Activated CD4-positive, alpha-beta memory T cell treated with anti-CD3 and anti-CD28 coated beads, Interleukin-2, amount 10 ng/mL, durations not matched to agents 7 days and 5 days (primary cell): ENCODE data around the gene ATP2A3. TPM values are rescaled to one million over a fixed set of nuclear protein-coding genes. Genes with fewer than 3 reads are reported as not detected.

Source experiments
- CTCF ChIA-PET: fragments of 350-600 bp; sonication (Branson Sonifier 250); formaldehyde crosslinking; loops from one replicate; lab custom pipeline; 2021; ENCODE audit warnings: antibody characterized with exemption, inconsistent platforms; lab: Charles Lee
- POLR2A ChIA-PET: fragments of 350-600 bp; sonication (Branson Sonifier 250); formaldehyde crosslinking; loops from one replicate; lab custom pipeline; 2021; ENCODE audit warnings: antibody characterized with exemption; lab: Charles Lee
- DNase-seq: peaks from one replicate; pipeline ENCODE4 v3.0.0-alpha.2; 2020
- H3K27ac Mint-ChIP-seq: one replicate; pipeline ENCODE4 v1.8.0; 2021; ENCODE audit warnings: mild to moderate bottlenecking, mixed read lengths
- H3K27me3 Mint-ChIP-seq: one replicate; pipeline ENCODE4 v1.8.0; 2021; ENCODE audit warnings: mixed read lengths
- H3K36me3 Mint-ChIP-seq: one replicate; pipeline ENCODE4 v1.8.0; 2021; ENCODE audit warnings: low read depth, mixed read lengths
- H3K4me1 Mint-ChIP-seq: one replicate; pipeline ENCODE4 v1.8.0; 2021; ENCODE audit warnings: mixed read lengths
- H3K4me3 Mint-ChIP-seq: one replicate; pipeline ENCODE4 v1.8.0; 2021; ENCODE audit warnings: mild to moderate bottlenecking, mixed read lengths
- H3K9me3 Mint-ChIP-seq: one replicate; pipeline ENCODE4 v1.8.0; 2021; ENCODE audit warnings: mixed read lengths
- total RNA-seq, 2 experiments: library from RNA; stranded (reverse); gene quantifications; one replicate each; pipeline ENCODE4 v1.2.3, GENCODE V29; 2021

The ATP2A3 gene
- total RNA-seq, 2 experiments from 2014 or later, result 290 to 291 TPM

DNA sequence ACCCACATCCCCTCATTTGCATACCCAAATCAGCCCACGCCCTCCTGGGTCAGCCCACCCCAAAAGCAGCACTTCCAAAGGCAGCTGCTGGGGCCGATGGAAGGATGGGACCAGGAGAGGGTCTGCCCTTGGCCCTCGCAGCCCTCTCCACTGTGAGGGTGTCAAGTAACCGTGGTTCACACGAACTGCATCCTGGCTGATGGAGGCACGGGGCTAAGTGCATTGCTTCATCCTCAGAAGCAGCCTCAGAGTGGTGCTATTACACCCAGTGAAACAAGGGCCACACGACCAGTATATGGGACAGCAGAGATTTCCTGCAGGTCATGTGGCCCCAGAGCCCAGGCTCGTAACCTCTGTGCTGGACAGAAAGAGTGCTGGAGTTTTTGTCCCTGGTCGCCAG is 13.2 kb upstream of the ATP2A3 start:
- DNase-seq, result no peak
- H3K4me1 Mint-ChIP-seq, result peaks cover 16% of the 10 kb centered on the region
- peaks cover 4% of the 10 kb centered on the region for H3K36me3 Mint-ChIP-seq
- H3K9me3 Mint-ChIP-seq, result peaks cover 9% of the 10 kb centered on the region
- POLR2A ChIA-PET, result no interaction called here
- H3K4me3 Mint-ChIP-seq, result no peak overlapping the region
- H3K27ac Mint-ChIP-seq, result no peak overlapping the region
- no peaks in the 10 kb centered on the region for H3K27me3 Mint-ChIP-seq
- CTCF ChIA-PET, result no interaction called here

DNA sequence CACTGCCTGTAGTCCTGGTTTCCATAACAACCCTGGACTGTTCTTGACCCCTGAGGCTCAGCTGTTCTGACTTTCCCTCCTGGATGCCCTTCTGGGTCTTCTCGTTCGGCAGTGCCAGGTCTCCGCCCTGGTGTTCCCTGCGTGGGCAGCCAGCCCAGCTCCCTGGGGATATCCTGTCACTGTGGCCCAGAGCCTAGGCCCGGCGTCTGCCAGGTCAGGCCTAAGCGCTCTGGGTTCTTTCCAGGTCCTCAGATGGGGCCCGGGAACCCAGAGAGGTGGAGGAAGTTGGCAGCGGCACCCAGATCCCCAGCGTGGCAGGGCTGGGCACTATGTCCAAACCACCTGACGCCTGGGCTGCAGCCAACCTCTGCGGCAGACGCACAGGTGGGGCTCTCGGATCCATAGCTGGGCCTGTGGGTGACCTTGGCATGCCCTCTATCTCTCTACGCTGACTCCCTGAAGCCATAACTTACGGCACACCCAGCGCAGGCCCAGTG is 12.5 kb upstream of the ATP2A3 start:
- H3K36me3 Mint-ChIP-seq, result peaks cover 4% of the 10 kb centered on the region
- H3K27ac Mint-ChIP-seq, result no peak overlapping the region
- no peak for DNase-seq
- H3K27me3 Mint-ChIP-seq, result no peaks in the 10 kb centered on the region
- no peak overlapping the region for H3K4me3 Mint-ChIP-seq
- peaks cover 22% of the 10 kb centered on the region for H3K4me1 Mint-ChIP-seq
- H3K9me3 Mint-ChIP-seq, result peaks cover 9% of the 10 kb centered on the region
- ChIA-PET CTCF (no interaction called here), POLR2A (interaction anchor here (0.9 kb wide), 1 partner anchor 11 kb away, joined by 3 read pairs; no protein-coding TSS in a partner anchor)

DNA sequence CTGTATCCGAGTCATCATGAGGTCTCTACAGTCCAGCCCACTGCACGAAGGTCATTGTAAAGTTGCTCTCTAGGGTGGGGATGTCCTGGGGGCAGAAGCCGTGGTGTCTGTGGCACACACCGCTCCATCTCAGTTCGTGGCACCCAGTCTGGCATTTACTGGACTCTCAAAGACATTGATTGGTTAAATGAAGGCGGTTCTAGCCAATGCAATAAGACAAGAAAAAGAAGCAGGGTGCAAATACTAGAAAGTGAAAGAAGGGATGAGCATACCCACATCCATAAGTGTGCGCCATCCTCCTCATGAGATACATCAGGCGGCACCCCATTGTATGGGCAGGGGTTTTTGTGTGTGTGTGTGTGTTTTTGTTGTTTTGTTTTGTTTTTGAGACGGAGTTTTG is 10.7 kb upstream of the ATP2A3 start:
- H3K4me3 Mint-ChIP-seq, result no peak overlapping the region
- CTCF ChIA-PET, result no interaction called here
- POLR2A ChIA-PET, result interaction anchor here (3.6 kb wide), 1 partner anchor 10 kb away, joined by 12 read pairs; the partner anchor contains the start of gene ATP2A3
- peaks cover 9% of the 10 kb centered on the region for H3K9me3 Mint-ChIP-seq
- peaks cover 4% of the 10 kb centered on the region for H3K36me3 Mint-ChIP-seq
- H3K27ac Mint-ChIP-seq, result no peak overlapping the region
- DNase-seq, result no peak
- H3K4me1 Mint-ChIP-seq, result peaks cover 23% of the 10 kb centered on the region
- H3K27me3 Mint-ChIP-seq, result peaks cover 8% of the 10 kb centered on the region

DNA sequence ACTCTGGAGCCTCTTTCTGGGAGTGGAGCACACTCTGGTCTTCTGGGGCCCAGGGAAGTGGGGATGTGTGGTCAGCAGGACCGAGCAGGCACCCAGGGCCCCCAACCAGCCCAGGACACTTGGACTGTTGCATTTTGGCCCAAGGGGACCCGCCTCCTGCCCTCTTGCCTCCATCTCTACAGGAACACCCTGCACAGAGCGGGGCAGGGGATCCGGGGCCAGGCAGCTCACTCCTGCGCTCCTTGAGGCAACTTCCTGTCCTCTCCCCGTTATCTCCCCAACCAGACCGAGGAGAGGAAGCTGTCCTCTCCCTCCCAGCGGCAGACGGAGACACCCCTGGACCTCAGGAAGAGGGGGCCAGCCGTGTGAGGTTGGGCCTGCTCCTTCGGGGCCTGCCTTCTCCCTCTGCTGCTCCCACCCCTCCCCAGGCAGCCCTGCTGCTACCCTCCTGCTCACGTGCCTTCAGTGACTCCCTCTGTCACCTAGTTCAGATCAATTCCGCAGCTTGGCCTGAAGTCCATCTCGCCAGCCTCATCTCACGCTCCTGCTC is 10.0 kb upstream of the ATP2A3 start:
- Mint-ChIP-seq H3K4me1 (peaks cover 22% of the 10 kb centered on the region), H3K27ac (no peak overlapping the region), H3K27me3 (peaks cover 8% of the 10 kb centered on the region), H3K36me3 (peaks cover 4% of the 10 kb centered on the region), H3K4me3 (no peak overlapping the region), H3K9me3 (peaks cover 9% of the 10 kb centered on the region)
- POLR2A ChIA-PET, result interaction anchor here (3.6 kb wide), 1 partner anchor 10 kb away, joined by 12 read pairs; the partner anchor contains the start of gene ATP2A3
- CTCF ChIA-PET, result interaction anchor here (1.5 kb wide), 1 partner anchor 60 kb away, joined by 3 read pairs; no protein-coding TSS in a partner anchor
- no peak for DNase-seq

DNA sequence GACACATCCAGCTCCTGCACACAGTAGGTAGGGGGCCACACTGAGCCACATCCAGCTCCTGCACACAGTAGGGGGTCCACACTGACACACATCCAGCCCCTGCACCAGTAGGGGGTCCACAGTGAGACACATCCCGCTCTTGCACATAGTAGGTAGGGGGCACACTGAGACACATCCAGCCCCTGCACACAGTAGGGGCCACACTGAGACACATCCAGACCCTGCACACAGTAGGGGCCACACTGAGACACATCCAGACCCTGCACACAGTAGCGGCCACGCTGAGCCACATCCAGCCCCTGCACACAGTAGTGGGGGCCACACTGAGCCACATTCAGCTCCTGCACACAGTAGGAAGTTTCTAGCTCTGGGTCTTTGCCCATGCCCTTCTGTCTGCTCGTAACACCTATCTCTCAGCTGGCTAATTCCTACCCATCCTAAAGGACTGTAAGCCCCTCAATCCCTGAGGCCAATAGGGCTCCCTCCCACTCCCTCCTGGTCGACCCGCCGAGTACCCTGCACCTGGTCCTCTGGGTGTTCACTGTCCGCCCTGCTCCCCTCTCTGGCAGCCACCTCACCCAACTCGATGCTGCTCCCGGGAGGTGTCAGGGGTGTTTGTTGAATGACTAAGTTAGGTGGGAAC is 9.4 kb upstream of the ATP2A3 start:
- Mint-ChIP-seq H3K4me3 (no peak overlapping the region), H3K27me3 (peaks cover 8% of the 10 kb centered on the region), H3K4me1 (peaks cover 26% of the 10 kb centered on the region), H3K36me3 (peaks cover 4% of the 10 kb centered on the region), H3K9me3 (peaks cover 9% of the 10 kb centered on the region), H3K27ac (no peak overlapping the region)
- no peak for DNase-seq
- POLR2A ChIA-PET, result interaction anchor here (3.6 kb wide), 1 partner anchor 9 kb away, joined by 12 read pairs; the partner anchor contains the start of gene ATP2A3
- CTCF ChIA-PET, result interaction anchor here (1.5 kb wide), 1 partner anchor 60 kb away, joined by 3 read pairs; no protein-coding TSS in a partner anchor

DNA sequence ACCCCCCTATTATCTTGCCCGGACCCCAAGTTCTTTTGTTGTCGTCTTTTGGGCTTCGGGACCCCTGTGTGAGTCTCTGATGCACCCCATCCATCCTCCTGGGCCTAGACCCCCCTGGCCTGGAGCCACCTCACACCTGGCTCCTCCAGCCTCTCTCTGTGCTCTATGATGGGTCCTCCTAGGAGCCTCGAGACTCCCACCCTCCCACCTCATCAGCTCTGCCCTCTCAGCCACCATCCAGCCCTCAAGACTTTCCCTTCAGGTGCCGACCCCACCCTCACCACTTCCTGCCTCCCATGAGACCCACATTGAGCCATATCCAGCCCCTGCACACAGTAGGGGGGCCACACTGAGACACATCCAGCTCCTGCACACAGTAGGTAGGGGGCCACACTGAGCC is 8.7 kb upstream of the ATP2A3 start:
- Mint-ChIP-seq H3K27me3 (peaks cover 8% of the 10 kb centered on the region), H3K27ac (no peak overlapping the region), H3K4me3 (no peak overlapping the region), H3K36me3 (peaks cover 4% of the 10 kb centered on the region), H3K9me3 (peaks cover 9% of the 10 kb centered on the region), H3K4me1 (peaks cover 26% of the 10 kb centered on the region)
- DNase-seq, result no peak
- POLR2A ChIA-PET, result interaction anchor here (3.6 kb wide), 1 partner anchor 8 kb away, joined by 12 read pairs; the partner anchor contains the start of gene ATP2A3
- CTCF ChIA-PET, result interaction anchor here (1.5 kb wide), 1 partner anchor 59 kb away, joined by 3 read pairs; no protein-coding TSS in a partner anchor

DNA sequence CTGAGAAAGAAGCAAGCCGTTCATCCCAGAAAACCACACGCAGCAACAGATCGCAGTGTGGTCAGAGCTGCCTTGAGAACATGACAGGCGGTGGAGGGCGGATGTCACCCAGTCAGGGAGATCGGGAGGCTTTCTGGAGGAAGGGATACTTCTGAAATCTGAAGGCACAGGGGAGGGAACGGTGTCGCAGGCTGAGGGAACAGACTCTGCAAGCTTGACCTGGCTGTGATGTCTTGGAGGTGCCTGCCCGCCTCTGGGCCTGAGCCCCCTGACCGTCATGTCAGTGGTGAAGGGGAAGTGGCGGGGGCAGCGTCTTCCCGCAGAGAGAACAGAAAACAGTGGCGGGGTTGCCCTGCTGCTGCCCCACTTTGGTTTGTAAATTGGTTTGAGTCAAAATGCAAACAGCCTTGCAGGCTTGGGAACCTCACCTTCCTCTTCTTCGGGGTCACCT is 8.1 kb upstream of the ATP2A3 start:
- H3K9me3 Mint-ChIP-seq, result peaks cover 9% of the 10 kb centered on the region
- CTCF ChIA-PET, result interaction anchor here (1.5 kb wide), 1 partner anchor 58 kb away, joined by 3 read pairs; no protein-coding TSS in a partner anchor
- DNase-seq, result peak; percentile 34
- H3K36me3 Mint-ChIP-seq, result peaks cover 4% of the 10 kb centered on the region
- no peak overlapping the region for H3K27ac Mint-ChIP-seq
- POLR2A ChIA-PET, result interaction anchor here (3.6 kb wide), 1 partner anchor 8 kb away, joined by 12 read pairs; the partner anchor contains the start of gene ATP2A3
- H3K4me1 Mint-ChIP-seq, result peaks cover 26% of the 10 kb centered on the region
- H3K27me3 Mint-ChIP-seq, result peaks cover 10% of the 10 kb centered on the region
- H3K4me3 Mint-ChIP-seq, result peak overlapping the region; percentile 51

DNA sequence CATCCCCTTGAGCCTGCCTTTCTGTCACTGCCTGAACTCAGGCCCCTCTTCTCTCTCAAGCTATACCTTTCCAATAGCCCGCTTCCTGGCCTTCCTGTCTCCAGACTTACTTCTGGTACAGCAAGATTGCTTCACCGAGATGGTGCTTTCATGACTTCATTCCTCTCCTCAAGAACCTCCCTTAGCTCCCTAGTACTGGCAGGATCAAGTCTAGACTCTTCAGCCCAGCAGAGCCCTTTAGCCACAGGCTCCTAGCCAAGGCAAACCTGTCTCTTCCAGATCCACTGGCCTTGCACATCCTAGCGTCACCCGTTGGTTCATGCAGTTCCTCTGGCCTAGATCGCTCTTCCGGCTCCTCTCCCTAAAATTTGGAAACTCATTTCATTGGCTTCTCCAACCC is 6.4 kb upstream of the ATP2A3 start:
- Mint-ChIP-seq H3K4me3 (no peak overlapping the region), H3K4me1 (peaks cover 32% of the 10 kb centered on the region), H3K36me3 (peaks cover 4% of the 10 kb centered on the region), H3K27ac (no peak overlapping the region), H3K27me3 (peaks cover 10% of the 10 kb centered on the region), H3K9me3 (peaks cover 9% of the 10 kb centered on the region)
- CTCF ChIA-PET, result no interaction called here
- POLR2A ChIA-PET, result no interaction called here
- no peak for DNase-seq

DNA sequence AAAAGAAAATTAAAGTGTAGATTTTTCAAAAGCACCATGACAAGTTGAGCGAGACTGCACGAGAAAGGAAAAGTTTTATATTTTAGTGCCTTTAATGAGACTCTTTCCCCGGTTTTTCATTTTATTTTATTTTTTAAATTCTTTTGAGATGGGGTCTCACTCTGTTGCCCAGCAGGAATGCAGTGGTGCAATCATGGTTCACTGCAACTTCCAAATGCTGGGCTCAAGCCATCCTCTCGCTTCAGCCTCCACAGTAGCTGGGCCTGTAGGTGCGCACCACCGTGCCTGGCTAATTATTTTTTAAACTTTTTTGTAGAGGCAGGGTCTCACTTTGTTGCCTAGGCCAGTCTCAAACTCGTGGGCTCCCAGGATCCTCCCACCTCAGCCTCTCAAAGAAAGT is 5.7 kb upstream of the ATP2A3 start:
- Mint-ChIP-seq H3K4me1 (peaks cover 38% of the 10 kb centered on the region), H3K4me3 (no peak overlapping the region), H3K9me3 (peaks cover 6% of the 10 kb centered on the region), H3K27ac (no peak overlapping the region), H3K27me3 (peaks cover 10% of the 10 kb centered on the region), H3K36me3 (peaks cover 4% of the 10 kb centered on the region)
- POLR2A ChIA-PET, result no interaction called here
- no peak for DNase-seq
- CTCF ChIA-PET, result no interaction called here

DNA sequence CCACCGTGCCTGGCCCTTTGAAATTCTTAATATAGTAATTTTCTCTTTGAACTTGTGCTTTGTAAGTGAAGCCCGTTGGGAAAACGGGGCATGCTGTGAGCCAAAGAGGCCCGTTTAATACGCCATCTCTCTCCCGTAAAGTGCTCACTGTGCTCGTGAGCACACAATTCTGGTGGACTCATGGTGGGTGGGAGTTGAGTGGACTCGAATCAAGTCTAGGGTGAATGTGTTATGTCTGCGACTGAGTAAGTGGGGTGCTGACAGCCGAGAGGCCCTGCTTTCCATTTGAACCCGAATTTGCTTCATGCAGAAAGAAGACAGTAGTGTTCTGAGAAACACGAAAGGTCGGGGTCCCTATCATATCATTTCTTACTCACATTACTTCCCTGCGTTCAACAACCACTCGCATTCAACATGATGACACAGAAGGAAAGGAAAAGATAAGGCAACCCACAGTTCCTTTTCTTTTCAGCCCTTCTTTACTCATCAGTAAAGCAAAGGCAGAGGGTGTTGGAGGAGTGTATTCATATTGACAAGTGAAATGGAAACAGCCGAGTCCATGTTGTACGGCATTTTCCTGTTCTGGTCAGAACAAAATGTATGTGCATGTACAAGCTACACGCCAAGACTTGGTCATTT is 4.8 kb upstream of the ATP2A3 start:
- Mint-ChIP-seq H3K4me3 (no peak overlapping the region), H3K36me3 (no peaks in the 10 kb centered on the region), H3K9me3 (no peaks in the 10 kb centered on the region), H3K27me3 (peaks cover 10% of the 10 kb centered on the region), H3K4me1 (peaks cover 34% of the 10 kb centered on the region), H3K27ac (no peak overlapping the region)
- ChIA-PET POLR2A (no interaction called here), CTCF (no interaction called here)
- DNase-seq, result no peak

DNA sequence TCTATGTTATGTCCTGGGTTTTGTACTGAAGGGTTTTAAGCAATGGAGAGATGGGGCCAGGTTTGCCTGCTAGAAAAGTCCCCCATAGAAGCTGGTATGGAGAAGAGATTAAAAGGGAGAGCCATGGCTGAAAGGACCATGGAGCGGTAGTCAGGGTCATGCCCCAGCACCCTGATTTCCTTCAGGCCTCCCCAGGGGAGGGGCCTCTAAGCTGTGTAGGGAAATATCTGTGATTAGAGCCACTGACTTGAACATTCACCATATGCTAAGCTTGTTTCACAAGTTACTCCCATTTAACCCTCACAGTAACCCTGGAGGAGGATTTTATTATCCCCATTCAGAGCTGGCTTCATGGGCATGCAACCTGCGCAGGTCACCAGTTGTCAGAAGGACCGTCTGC is 3.8 kb upstream of the ATP2A3 start:
- Mint-ChIP-seq H3K4me1 (peaks cover 35% of the 10 kb centered on the region), H3K27ac (no peak overlapping the region), H3K4me3 (no peak overlapping the region), H3K9me3 (no peaks in the 10 kb centered on the region), H3K36me3 (peaks cover 4% of the 10 kb centered on the region), H3K27me3 (peaks cover 10% of the 10 kb centered on the region)
- ChIA-PET CTCF (interaction anchor here (0.9 kb wide), 1 partner anchor 104 kb away, joined by 4 read pairs; no protein-coding TSS in a partner anchor), POLR2A (no interaction called here)
- DNase-seq, result no peak

DNA sequence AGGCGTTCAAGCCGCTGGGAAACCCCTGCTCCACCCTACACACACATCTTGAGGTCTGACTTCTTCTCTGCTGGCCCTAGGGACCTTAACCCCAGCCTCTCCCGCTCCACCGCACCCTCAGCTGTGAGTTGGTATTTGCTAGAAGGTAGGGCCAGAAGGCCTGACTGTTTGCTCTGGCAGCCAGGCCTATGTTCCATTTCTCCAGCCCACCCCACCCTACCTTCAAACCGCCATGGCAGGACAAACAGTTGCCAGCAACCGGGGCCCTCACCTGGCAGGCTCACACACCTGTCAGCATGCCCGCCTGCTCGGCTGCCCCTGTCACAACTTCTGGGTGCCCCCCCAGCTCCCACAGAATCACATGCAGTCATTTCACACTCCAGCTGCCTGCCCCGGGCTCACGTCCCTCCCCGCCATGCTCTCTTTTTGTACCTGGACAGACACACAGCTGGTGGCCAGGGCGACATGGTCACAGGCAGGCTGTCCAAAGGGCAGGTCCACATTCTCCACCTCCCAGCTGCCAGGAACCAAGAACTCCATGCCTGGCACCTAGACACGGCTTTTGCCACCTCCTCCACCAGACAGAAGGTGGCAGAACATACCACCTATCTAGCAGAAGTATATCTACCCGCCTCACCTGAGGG is 2.6 kb upstream of the ATP2A3 start:
- no peak for DNase-seq
- H3K9me3 Mint-ChIP-seq, result no peaks in the 10 kb centered on the region
- no peak overlapping the region for H3K4me3 Mint-ChIP-seq
- ChIA-PET POLR2A (interaction anchor here (2.2 to 2.3 kb wide), 2 partner anchors 73 to 176 kb away, joined by 7 to 21 read pairs; partner anchors contain the start of genes CAMKK1, CYB5D2 and ZZEF1), CTCF (interaction anchor here (2.1 to 2.6 kb wide), 3 partner anchors 37 to 121 kb away, joined by 7 to 13 read pairs (median 10); partner anchors contain the start of gene NCBP3)
- H3K36me3 Mint-ChIP-seq, result peaks cover 16% of the 10 kb centered on the region
- no peak overlapping the region for H3K27ac Mint-ChIP-seq
- peaks cover 35% of the 10 kb centered on the region for H3K4me1 Mint-ChIP-seq
- H3K27me3 Mint-ChIP-seq, result peaks cover 10% of the 10 kb centered on the region
